Keratinocyte (primary cell): ENCODE data around the gene R3HDM1.

ENCODE experiments used
- EZH2 ChIP-seq: IDR thresholded peaks from one replicate; pipeline ENCODE4 v1.6.1; 2012; ENCODE audit warnings: inconsistent platforms, mild to moderate bottlenecking, low read length, moderate library complexity
- TF ChIP-seq, protein P1 (sequence below), 3 experiments: IDR thresholded peaks in 1 of 3; conservative IDR thresholded peaks in 1 of 3; optimal IDR thresholded peaks in 1 of 3; 2 replicates in 2 of 3; 3 replicates in 1 of 3; pipeline versions ENCODE3 to v1.5.1; 2011; ENCODE audit warnings: low read length in 3 of 3, mild to moderate bottlenecking in 3 of 3, moderate library complexity in 2 of 3, control low read depth in 1 of 3, inconsistent platforms in 1 of 3; ENCODE audit not compliant: insufficient read depth in 2 of 3; ENCODE audit errors: extremely low read depth in 1 of 3

DNA sequence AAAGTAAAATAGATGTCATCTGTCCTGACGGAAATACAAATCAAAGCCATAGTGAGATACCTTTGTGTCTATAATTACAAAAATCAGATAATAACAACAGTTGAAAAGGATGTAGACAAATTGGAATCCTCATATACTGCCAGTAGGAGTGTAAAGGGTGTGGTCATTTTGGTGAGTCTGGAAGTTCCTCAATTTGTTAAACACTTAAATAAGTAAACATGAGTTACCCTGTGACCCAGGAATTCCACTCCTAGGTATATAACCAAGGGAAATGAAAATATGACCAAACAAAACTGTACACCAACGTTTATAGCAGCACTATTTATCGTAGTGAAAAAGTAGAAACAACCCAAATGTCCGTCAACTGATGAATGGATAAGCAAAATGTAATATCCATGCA lies 24.0 kb downstream of the R3HDM1 start:
- TF ChIP-seq, protein P1, sequence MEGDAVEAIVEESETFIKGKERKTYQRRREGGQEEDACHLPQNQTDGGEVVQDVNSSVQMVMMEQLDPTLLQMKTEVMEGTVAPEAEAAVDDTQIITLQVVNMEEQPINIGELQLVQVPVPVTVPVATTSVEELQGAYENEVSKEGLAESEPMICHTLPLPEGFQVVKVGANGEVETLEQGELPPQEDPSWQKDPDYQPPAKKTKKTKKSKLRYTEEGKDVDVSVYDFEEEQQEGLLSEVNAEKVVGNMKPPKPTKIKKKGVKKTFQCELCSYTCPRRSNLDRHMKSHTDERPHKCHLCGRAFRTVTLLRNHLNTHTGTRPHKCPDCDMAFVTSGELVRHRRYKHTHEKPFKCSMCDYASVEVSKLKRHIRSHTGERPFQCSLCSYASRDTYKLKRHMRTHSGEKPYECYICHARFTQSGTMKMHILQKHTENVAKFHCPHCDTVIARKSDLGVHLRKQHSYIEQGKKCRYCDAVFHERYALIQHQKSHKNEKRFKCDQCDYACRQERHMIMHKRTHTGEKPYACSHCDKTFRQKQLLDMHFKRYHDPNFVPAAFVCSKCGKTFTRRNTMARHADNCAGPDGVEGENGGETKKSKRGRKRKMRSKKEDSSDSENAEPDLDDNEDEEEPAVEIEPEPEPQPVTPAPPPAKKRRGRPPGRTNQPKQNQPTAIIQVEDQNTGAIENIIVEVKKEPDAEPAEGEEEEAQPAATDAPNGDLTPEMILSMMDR (optimal IDR thresholded peaks at IDR 0.05 in 1 of 3, IDR thresholded peaks at IDR 0.05 in 1 of 3, conservative IDR thresholded peaks at IDR 0.05 in 1 of 3; ENCODE audit: extremely low read depth in 1 of 3, insufficient read depth in 2 of 3, low read length in 3 of 3) = no peak
- TF ChIP-seq EZH2 = no peak
